HCT116 (cell line): ENCODE data around the gene SOD1. TPM values are rescaled to one million over a fixed set of nuclear protein-coding genes. Genes with fewer than 3 reads are reported as not detected.

Source experiments
- ATAC-seq: fragments of 200-7000 bp; cut with Tn5 transposase; 2 replicates; pipeline ENCODE4 v1.9.1; 2020; ENCODE audit warnings: mild to moderate bottlenecking, moderate library complexity
- BruUV-seq: library from RNA; stranded (reverse); fragments of 400-500 nt; replicated peaks from 2 replicates; lab custom pipeline; 2021; lab: Mats Ljungman, UMichigan
- CTCF ChIA-PET: fragments of 300-600 bp; sonication (Branson Sonifier 250); formaldehyde crosslinking; loops from one replicate; lab custom pipeline; 2021; ENCODE audit warnings: antibody characterized with exemption; lab: Charles Lee
- POLR2A ChIA-PET: fragments of 300-600, 350-600 bp; sonication (Branson Sonifier 250); formaldehyde crosslinking; loops from one replicate; lab custom pipeline; 2021; ENCODE audit warnings: antibody characterized with exemption; lab: Charles Lee
- RAD21 ChIA-PET, 2 experiments: fragments of 300-600 bp; sonication (Branson Sonifier 250); formaldehyde crosslinking; loops; one replicate each; lab custom pipeline; 2023; ENCODE audit warnings: low total read pairs in 2 of 2; ENCODE audit not compliant: uncharacterized antibody in 2 of 2, unreplicated experiment in 2 of 2, low non-redundant PET in 1 of 2; lab: Charles Lee
- DNase-seq: peaks from one replicate; pipeline ENCODE4 v3.0.0-alpha.2; 2010; ENCODE audit warnings: low read depth, low spot score
- H2AFZ ChIP-seq: fragments of 200-600 bp; shearing (Covaris generic), sonication (generic); 2 replicates; pipeline ENCODE4 v1.6.1; 2017; ENCODE audit warnings: low read depth, mixed run types, mixed read lengths, antibody characterized with exemption, low read length; ENCODE audit not compliant: poor library complexity, severe bottlenecking
- H3K27ac ChIP-seq: 2 replicates; pipeline ENCODE4 v1.5.1; 2012; ENCODE audit warnings: low read depth, low read length
- H3K27me3 ChIP-seq: fragments of 200-600 bp; sonication (generic); 2 replicates; pipeline ENCODE4 v1.6.1; 2016; ENCODE audit warnings: mixed run types, low read length, mixed read lengths; ENCODE audit not compliant: insufficient read depth
- H3K36me3 ChIP-seq, 2 experiments: fragments of 200-500 bp in 1 of 2; fragments of 200-600 bp in 1 of 2; sonication (Bioruptor generic) in 1 of 2; sonication (generic) in 1 of 2; 2 replicates each; pipeline versions ENCODE4 v1.5.1 to v1.6.1; 2014 to 2016; ENCODE audit warnings: low read length in 2 of 2, inconsistent platforms in 1 of 2, mixed read lengths in 1 of 2, mixed run types in 1 of 2; ENCODE audit not compliant: insufficient read depth in 2 of 2, control insufficient read depth in 1 of 2
- H3K4me1 ChIP-seq, 2 experiments: fragments of 200-600 bp in 1 of 2; sonication (generic) in 1 of 2; 2 replicates each; pipeline versions ENCODE4 v1.5.1 to v1.6.1; 2012 to 2017; ENCODE audit warnings: low read length in 2 of 2, inconsistent platforms in 1 of 2, mild to moderate bottlenecking in 1 of 2, mixed read lengths in 1 of 2, mixed run types in 1 of 2, moderate library complexity in 1 of 2; ENCODE audit not compliant: insufficient read depth in 2 of 2, control insufficient read depth in 1 of 2
- H3K4me2 ChIP-seq: fragments of 200-600 bp; sonication (generic); 2 replicates; pipeline ENCODE4 v1.6.1; 2017; ENCODE audit warnings: mixed run types, low read length, mixed read lengths
- H3K4me3 ChIP-seq, 2 experiments: fragments of 200-600 bp in 1 of 2; sonication (generic) in 1 of 2; replicated peaks in 1 of 2; 2 replicates each; pipeline ENCODE4 v1.5.1; 2011 to 2016; ENCODE audit warnings: low read length in 2 of 2, control low read depth in 1 of 2, low read depth in 1 of 2, mild to moderate bottlenecking in 1 of 2, mixed read lengths in 1 of 2, mixed run types in 1 of 2
- H3K79me2 ChIP-seq: fragments of 200-600 bp; sonication (generic); 2 replicates; pipeline ENCODE4 v1.6.1; 2017; ENCODE audit warnings: mild to moderate bottlenecking, mixed run types, low read length, moderate library complexity, mixed read lengths; ENCODE audit not compliant: insufficient read depth
- H3K9ac ChIP-seq: fragments of 200-600 bp; sonication (generic); 2 replicates; pipeline ENCODE4 v1.6.1; 2016; ENCODE audit warnings: low read length, mixed read lengths
- H3K9me2 ChIP-seq: fragments of 200-600 bp; sonication (generic), shearing (Covaris generic); 2 replicates; pipeline ENCODE4 v1.6.1; 2017; ENCODE audit warnings: mixed run types, mild to moderate bottlenecking, moderate library complexity; ENCODE audit not compliant: insufficient read depth
- H3K9me3 ChIP-seq, 2 experiments: fragments of 200-500 bp in 1 of 2; fragments of 200-600 bp in 1 of 2; sonication (Bioruptor generic) in 1 of 2; sonication (generic) in 1 of 2; 2 replicates each; pipeline ENCODE4 v1.6.1; 2014 to 2017; ENCODE audit warnings: low read length in 2 of 2, mixed read lengths in 2 of 2, inconsistent platforms in 1 of 2, low read depth in 1 of 2, mild to moderate bottlenecking in 1 of 2, mixed run types in 1 of 2, moderate library complexity in 1 of 2; ENCODE audit not compliant: control insufficient read depth in 1 of 2, insufficient read depth in 1 of 2
- H4K20me1 ChIP-seq: fragments of 200-600 bp; sonication (generic), shearing (Covaris generic); 2 replicates; pipeline ENCODE4 v1.6.1; 2017; ENCODE audit warnings: mixed run types, mild to moderate bottlenecking, moderate library complexity; ENCODE audit not compliant: insufficient read depth
- CTCF ChIP-seq, 3 experiments: fragments of 200-600 bp in 1 of 3; sonication (generic) in 1 of 3; IDR thresholded peaks in 2 of 3; conservative IDR thresholded peaks in 1 of 3; 2 replicates each; pipeline ENCODE4 v1.5.1; 2012 to 2017; ENCODE audit warnings: low read depth in 2 of 3, low read length in 2 of 3, antibody characterized with exemption in 1 of 3, borderline replicate concordance in 1 of 3, control low read depth in 1 of 3, mild to moderate bottlenecking in 1 of 3, mixed read lengths in 1 of 3, mixed run types in 1 of 3, moderate library complexity in 1 of 3; ENCODE audit not compliant: insufficient read depth in 1 of 3
- EZH2 ChIP-seq: fragments of 200-600 bp; sonication (generic); IDR thresholded peaks from 2 replicates; pipeline ENCODE4 v1.6.1; 2017; ENCODE audit warnings: antibody characterized with exemption, mixed run types
- FOSL1 ChIP-seq: IDR thresholded peaks from 2 replicates; pipeline ENCODE4 v1.6.1; 2012; ENCODE audit warnings: low read depth
- JUND ChIP-seq: IDR thresholded peaks from 2 replicates; pipeline ENCODE4 v1.6.1; 2012
- POLR2A ChIP-seq: IDR thresholded peaks from 2 replicates; pipeline ENCODE4 v1.7.0; 2011; ENCODE audit warnings: borderline replicate concordance; ENCODE audit not compliant: insufficient read depth, insufficient read length; ENCODE audit errors: extremely low read depth
- SRF ChIP-seq: IDR thresholded peaks from 2 replicates; pipeline ENCODE4 v1.6.1; 2012; ENCODE audit warnings: low read depth
- ZBTB33 ChIP-seq: IDR thresholded peaks from 2 replicates; pipeline ENCODE4 v1.6.1; 2011; ENCODE audit warnings: mild to moderate bottlenecking, low read length, moderate library complexity; ENCODE audit not compliant: insufficient replicate concordance; ENCODE audit errors: extremely low read depth
- ZFX ChIP-seq: fragments of 450-650 bp; IDR thresholded peaks from 2 replicates; pipeline ENCODE4 v1.6.1; 2017
- intact Hi-C: fragments of 100-400 bp; cut with micrococcal nuclease; formaldehyde crosslinking; loops from 2 replicates; pipeline ENCODE4 v1.10.0; 2022
- total RNA-seq: library from RNA; stranded (reverse); gene quantifications from one replicate; pipeline ENCODE4 v1.2.1, GENCODE V29; 2021; ENCODE audit not compliant: unreplicated experiment

The SOD1 gene
- total RNA-seq, 1 experiment from 2014 or later: 419 TPM

GRCh38 chr21:31616216-31616615 is 43.3 kb upstream of the SOD1 start (continued):
- TF ChIP-seq POLR2A (no peak), SRF (no peak)

GRCh38 chr21:31618696-31619430 is 40.6 kb upstream of the SOD1 start:
- Histone ChIP-seq H3K4me1 (no peaks in the 10 kb centered on the region), H2AFZ (no peak overlapping the region), H3K27me3 (no peaks in the 10 kb centered on the region), H3K9me3 (no peaks in the 10 kb centered on the region), H3K36me3 (no peaks in the 10 kb centered on the region), H3K4me2 (no peak overlapping the region), H4K20me1 (no peaks in the 10 kb centered on the region), H3K9ac (no peak overlapping the region), H3K79me2 (no peaks in the 10 kb centered on the region), H3K27ac (no peak overlapping the region), H3K9me2 (no peaks in the 10 kb centered on the region), H3K4me3 (no peak overlapping the region)
- intact Hi-C loops: no loop called here
- ATAC-seq: no peak
- TF ChIP-seq CTCF (IDR thresholded peaks at IDR 0.05 in 2 of 3, conservative IDR thresholded peaks at IDR 0.05 in 1 of 3; ENCODE audit: borderline replicate concordance in 1 of 3, insufficient read depth in 1 of 3, low read depth in 2 of 3, low read length in 2 of 3) (no peak), ZBTB33 (no peak), JUND (no peak), FOSL1 (no peak), EZH2 (no peak), ZFX (no peak)
- DNase-seq: no peak
- BruUV-seq: no TSS peak
- ChIA-PET CTCF (no interaction called here), POLR2A (no interaction called here), RAD21 (no interaction called here)
